Stimulated activated CD4-positive, alpha-beta T cell treated with anti-CD3 and anti-CD28 coated beads, Interleukin-4, amount 100 ng/mL, for 4 hours (primary cell): ENCODE measurements around the gene PRSS56.

Source experiments
- DNase-seq, 2 experiments: peaks; one replicate each; pipeline ENCODE4 v3.0.0-alpha.2; 2020

Gene PRSS56

DNA sequence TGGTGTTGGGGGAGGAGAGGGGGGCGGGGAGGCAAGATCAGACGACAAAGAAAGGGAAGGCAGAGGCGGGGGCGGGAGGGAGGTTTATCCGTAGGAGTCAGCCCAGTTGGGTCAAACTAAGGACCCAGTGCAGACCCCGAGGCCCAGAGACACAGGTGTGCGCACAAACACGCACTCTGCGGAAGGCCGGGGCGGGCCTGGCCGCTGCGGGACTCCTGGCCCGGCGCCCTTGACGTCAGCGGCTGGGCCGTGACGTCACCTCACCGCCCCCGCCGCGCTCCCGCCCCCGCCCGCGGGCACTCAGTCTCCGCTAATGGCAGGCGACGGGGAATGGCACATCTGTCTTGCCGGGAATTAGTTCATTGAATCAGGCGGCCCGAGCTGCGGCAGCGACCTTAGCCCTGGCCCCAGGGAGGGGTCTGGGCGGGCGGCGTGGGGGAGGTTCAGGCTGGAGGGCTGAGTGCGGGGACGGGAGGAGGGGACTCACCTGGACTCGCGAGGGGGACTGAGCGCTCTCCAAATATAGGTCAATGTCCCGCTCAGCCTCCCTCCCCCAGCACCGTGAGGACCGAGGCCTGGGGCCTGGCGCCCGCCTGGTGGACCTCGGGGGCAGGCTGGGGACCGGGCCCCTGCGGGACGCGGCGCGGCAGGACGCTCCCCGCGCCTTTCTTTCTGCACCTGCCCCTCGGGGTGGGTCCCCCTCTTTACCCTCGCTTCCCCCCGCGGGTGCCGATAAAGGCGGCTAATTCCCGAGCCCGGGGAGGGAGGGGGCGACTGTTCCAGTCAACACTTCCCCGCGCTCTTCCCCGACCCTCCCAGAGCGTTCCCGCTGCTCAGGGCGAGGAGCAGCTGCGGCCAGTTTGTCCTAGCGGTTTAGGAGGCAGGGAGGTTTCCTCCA, 17.0 kb upstream of the PRSS56 start:
- DNase-seq: peak; percentile 43 to 56

- DNase-seq: no peak
Measured at GRCh38 chr2:232503809-232504323, 16.3 kb upstream of the PRSS56 start.

DNA sequence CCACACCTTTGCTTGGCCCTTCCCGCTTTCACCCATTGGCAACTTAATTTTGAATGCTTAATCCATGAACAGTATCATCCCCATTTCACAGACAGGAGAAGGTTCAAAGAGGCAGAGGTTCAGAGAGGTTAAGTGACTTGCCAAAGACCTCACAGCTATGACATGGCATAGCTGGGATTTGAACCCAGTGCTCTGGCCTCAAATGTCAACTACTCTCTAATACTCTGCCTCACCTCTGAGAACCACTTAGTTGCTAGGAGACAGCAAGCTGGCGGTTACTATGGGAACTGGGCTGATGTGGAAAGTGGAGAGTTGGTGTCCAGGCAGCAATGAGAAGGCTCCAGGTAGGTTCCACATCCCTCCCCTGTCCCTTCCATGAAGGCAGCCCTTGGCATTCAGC, 15.8 kb upstream of the PRSS56 start:
- no peak for DNase-seq

- no peak for DNase-seq
Measured at GRCh38 chr2:232505856-232506255, 14.3 kb upstream of the PRSS56 start.

DNA sequence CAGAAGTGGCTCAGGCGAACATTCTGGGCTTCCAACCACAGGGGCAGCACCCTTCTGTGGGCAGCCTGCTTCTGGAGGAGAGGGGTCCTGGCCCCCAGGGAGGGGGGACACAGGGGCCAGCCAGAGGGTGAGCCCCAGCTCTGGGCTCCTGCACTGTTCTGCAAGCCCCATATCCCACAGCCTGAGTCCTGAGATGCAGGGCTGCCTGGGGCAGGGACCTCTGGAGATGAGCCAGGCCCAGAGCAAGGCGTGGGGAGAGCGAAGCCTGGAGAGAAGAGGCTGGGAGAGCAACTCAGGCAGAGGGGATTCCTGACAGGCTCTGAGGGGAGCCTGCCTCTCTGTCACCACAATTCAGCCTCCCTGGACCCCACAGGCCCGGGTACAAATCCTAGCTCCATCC, 13.5 kb upstream of the PRSS56 start:
- DNase-seq: no peak

GRCh38 chr2:232508251-232508650, 11.9 kb upstream of the PRSS56 start:
- DNase-seq: no peak

DNA sequence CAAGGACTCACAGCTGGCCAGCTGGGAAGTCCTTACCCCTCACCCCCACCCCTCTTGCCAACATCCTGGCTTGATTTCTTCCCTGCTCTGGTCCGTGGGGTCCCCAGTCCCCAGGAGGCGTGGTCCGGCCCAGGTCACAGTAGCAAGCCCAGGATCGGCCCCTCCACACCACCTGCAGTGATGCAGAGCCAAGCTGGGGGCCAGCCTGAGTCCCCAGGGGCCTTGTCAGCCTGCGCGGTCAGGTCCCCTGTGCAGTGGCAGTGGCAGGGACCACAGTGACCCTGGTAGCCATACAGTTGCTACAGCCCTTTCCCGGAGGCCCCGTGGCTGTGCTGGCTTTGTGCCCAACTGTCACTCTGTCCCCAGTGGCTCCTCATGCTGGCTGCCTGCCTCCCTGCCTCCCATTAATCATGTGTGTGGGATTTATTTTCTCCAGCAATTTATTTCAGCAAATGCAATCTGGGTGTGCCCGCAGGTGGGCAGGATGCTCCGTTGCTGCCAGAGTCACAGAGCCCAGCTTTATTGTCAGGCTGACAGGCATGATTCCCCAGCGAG, 8.8 kb upstream of the PRSS56 start:
- no peak for DNase-seq

GRCh38 chr2:232512602-232513001, 7.6 kb upstream of the PRSS56 start:
- DNase-seq: no peak

- DNase-seq: no peak
Measured at GRCh38 chr2:232513353-232513752, 6.8 kb upstream of the PRSS56 start.

- no peak for DNase-seq
Measured at GRCh38 chr2:232515639-232516038, 4.5 kb upstream of the PRSS56 start.

DNA sequence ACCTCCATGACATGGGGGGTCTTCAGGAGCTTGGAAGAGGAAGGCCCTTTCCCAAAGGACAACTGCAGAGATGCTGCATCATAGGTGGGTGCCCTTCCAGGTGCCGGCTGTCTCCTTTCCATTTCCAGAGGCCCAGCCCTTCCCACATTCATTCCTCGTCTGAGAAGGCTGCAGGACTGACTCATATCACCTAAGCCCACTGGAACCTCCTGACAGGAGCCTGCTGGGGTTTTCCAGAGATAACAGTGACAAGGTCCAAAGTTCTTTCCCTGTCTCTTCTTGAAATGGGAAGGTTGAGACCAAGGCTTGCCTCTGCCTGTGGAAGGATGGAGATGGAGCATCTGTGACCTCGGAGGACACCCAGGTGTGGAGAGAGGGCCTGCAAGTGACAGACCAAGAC, 3.6 kb upstream of the PRSS56 start:
- DNase-seq: no peak

- DNase-seq: no peak
Measured at GRCh38 chr2:232518844-232519243, 1.3 kb upstream of the PRSS56 start.

GRCh38 chr2:232520489-232520888, 301 bp downstream of the PRSS56 start:
- DNase-seq: no peak

DNA sequence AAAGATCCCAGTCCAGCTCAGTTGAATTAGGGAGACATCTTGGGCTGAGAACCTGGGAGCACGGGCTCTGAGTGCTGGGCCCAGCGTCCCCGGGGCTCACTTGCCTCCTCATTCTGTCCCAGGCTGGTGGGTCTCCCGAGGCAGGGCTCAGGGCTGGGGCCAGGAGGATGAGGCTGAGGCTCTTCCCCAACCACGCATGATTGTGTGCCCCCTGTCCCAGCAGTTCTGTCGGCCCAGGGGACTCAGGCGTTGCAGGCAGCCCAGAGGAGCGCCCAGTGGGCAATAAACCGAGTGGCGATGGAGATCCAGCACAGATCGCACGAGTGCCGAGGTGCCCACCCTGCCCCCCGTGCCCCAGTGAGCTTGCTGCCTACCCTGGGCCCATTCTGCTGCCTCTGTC, 910 bp downstream of the PRSS56 start:
- no peak for DNase-seq

DNA sequence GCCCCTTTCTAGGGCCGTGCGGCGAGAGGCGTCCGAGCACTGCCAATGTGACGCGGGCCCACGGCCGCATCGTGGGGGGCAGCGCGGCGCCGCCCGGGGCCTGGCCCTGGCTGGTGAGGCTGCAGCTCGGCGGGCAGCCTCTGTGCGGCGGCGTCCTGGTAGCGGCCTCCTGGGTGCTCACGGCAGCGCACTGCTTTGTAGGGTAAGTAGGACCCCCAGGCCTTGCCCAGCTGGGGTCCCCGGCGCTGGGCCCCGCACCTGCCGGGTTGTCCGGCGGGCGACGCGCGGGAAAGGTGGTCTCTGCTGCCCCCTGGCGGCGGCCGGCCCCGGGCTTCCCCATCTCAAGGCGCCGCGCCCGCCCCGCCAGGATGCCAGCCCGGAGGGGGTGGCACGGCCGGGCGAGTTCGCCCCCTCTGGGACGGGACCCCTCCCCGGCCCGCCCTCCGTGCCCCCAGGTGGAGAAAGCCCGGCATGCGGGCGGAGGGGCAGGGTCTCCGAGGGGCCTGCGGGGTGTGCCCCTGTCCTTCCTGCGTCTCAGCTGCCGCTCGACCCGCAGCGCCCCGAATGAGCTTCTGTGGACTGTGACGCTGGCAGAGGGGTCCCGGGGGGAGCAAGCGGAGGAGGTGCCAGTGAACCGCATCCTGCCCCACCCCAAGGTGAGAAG, 1.9 kb downstream of the PRSS56 start:
- DNase-seq: peak; percentile 49 to 76

- no peak for DNase-seq
Measured at GRCh38 chr2:232522623-232523401, 2.6 kb downstream of the PRSS56 start.

GRCh38 chr2:232523402-232523681, 3.2 kb downstream of the PRSS56 start:
- DNase-seq: no peak

DNA sequence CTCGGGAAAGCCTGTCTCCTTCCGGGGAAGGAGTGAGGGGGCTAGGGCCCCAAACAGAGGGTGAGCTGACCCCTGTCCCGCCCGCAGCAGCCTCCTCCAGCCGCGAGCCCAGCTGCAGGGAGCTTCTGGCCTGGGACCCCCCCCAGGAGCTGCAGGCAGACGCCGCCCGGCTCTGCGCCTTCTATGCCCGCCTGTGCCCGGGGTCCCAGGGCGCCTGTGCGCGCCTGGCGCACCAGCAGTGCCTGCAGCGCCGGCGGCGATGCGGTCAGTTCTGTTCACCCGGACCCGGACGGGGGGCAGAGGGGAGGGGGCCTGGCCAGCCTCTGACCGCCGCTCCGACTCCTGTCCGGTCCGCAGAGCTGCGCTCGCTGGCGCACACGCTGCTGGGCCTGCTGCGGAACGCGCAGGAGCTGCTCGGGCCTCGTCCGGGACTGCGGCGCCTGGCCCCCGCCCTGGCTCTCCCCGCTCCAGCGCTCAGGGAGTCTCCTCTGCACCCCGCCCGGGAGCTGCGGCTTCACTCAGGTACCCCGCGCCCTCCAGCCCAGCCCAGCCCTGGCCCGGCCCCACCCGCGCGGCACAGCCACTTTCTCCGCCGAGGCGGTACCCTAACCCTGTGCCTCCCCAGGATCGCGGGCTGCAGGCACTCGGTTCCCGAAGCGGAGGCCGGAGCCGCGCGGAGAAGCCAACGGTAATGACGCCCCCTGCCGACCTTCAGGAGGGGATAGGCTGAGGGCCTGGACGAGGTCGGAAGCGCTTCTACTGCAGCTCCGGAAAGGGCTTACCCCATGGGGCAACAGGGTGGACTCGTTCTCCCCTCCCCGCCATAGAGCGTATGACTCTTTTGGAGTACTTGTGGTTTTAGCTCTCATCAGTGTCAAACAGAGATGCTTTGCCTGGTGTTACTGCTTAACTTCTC, 3.8 kb downstream of the PRSS56 start:
- peak in 1 of 2 experiments; percentile 20 for DNase-seq

DNA sequence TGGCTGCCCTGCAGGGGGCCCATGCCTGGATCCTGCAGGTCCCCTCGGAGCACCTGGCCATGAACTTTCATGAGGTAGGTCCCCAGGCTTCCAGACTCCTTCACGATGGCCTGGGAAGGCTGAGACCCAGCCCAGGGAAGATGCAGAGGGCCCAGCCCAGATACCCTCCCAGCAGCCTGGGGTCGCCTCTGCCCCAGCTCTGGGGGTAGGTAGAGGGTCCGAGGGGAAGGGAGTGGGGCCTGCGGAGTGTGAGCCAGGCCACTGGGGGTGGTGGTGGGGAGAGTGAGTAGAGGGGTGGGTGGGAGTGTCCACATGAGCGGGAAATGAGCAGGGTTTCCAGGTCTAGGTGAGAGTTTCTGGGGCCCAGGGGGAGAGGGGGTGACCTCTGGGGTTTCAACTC, 4.6 kb downstream of the PRSS56 start:
- DNase-seq: no peak

GRCh38 chr2:232525199-232525598, 5.0 kb downstream of the PRSS56 start:
- DNase-seq: no peak

- DNase-seq: no peak
Measured at GRCh38 chr2:232525791-232526371, 5.7 kb downstream of the PRSS56 start, which contains the start of gene CHRND. Gene CHRND (plus strand): TSS chr2:232526160. CDS start chr2:232526216, 56 bp downstream.
